ENCODE data around the gene SMIM3. TPM values are rescaled to one million over a fixed set of nuclear protein-coding genes. Genes with fewer than 3 reads are reported as not detected.

Gene SMIM3
- total and polyA plus RNA-seq, 12 donors: 12.3 to 57.4 (median 27.6) TPM

GRCh38 chr5:150785950-150786349 is 7.4 kb downstream of the SMIM3 start:
- Histone ChIP-seq H3K4me1 (replicated peaks in 1 of 2) (peaks cover 40 to 89% of the 10 kb centered on the region in 2 donors), H3K27me3 (no peaks in the 10 kb centered on the region), H3K36me3 (replicated peaks in 1 of 2) (no peaks in the 10 kb centered on the region), H3K9me3 (replicated peaks in 1 of 3) (no peaks in the 10 kb centered on the region), H3K27ac (no peak overlapping the region), H3K4me3 (no peak overlapping the region)
- DNase-seq: no peak
- no peak for TF ChIP-seq POLR2A (IDR thresholded peaks at IDR 0.05)
- TF ChIP-seq CTCF (IDR thresholded peaks at IDR 0.05): no peak
- intact Hi-C loops (cut with DNase I): no loop called here
- WGBS, 4 donors: 91 to 100% (median 98%) methylated on average over 1 of the region's 1 CpG

- Histone ChIP-seq H3K4me1 (replicated peaks in 1 of 2) (peaks cover 41 to 87% of the 10 kb centered on the region in 2 donors), H3K36me3 (replicated peaks in 1 of 2) (no peaks in the 10 kb centered on the region), H3K9me3 (replicated peaks in 1 of 3) (no peaks in the 10 kb centered on the region), H3K27me3 (no peaks in the 10 kb centered on the region), H3K4me3 (no peak overlapping the region), H3K27ac (peak overlapping the region in 2 of 5 donors; percentile 51 to 82)
- TF ChIP-seq POLR2A (IDR thresholded peaks at IDR 0.05): no peak
- TF ChIP-seq CTCF (IDR thresholded peaks at IDR 0.05): no peak
- WGBS, 4 donors: 80 to 88% (median 84%) methylated on average over 1 of the region's 1 CpG
- DNase-seq: no peak
- intact Hi-C loops (cut with DNase I): no loop called here
Measured at GRCh38 chr5:150786876-150787275, 8.3 kb downstream of the SMIM3 start.

GRCh38 chr5:150787656-150788055 is 9.1 kb downstream of the SMIM3 start:
- 44 to 70% (median 55%) methylated on average over 1 of the region's 1 CpG for WGBS, 4 donors
- Histone ChIP-seq H3K27me3 (no peaks in the 10 kb centered on the region), H3K4me3 (no peak overlapping the region), H3K27ac (peak overlapping the region in 2 of 5 donors; percentile 51 to 82), H3K9me3 (replicated peaks in 1 of 3) (no peaks in the 10 kb centered on the region), H3K36me3 (replicated peaks in 1 of 2) (no peaks in the 10 kb centered on the region), H3K4me1 (replicated peaks in 1 of 2) (peaks cover 34 to 79% of the 10 kb centered on the region in 2 donors)
- TF ChIP-seq POLR2A (IDR thresholded peaks at IDR 0.05) (no peak), CTCF (IDR thresholded peaks at IDR 0.05) (no peak)
- intact Hi-C loops (cut with DNase I): no loop called here
- DNase-seq: no peak

- no peaks in the 10 kb centered on the region for H3K27me3 ChIP-seq
- peak overlapping the region in 4 of 5 donors; percentile 77 to 85 (median 80) for H3K27ac ChIP-seq
- no peak overlapping the region for H3K4me3 ChIP-seq
- intact Hi-C loops (cut with DNase I): no loop called here
- no peaks in the 10 kb centered on the region for H3K9me3 ChIP-seq (replicated peaks in 1 of 3)
- DNase-seq: no peak
- no peak for TF ChIP-seq POLR2A (IDR thresholded peaks at IDR 0.05)
- no peak for TF ChIP-seq CTCF (IDR thresholded peaks at IDR 0.05)
- no peaks in the 10 kb centered on the region for H3K36me3 ChIP-seq (replicated peaks in 1 of 2)
- peaks cover 21 to 66% of the 10 kb centered on the region in 2 donors for H3K4me1 ChIP-seq (replicated peaks in 1 of 2)
Measured at GRCh38 chr5:150788977-150789376, 10.4 kb downstream of the SMIM3 start.

Data from adrenal gland (tissue), 12 donors.